ENCODE measurements around the gene HNRNPU. TPM values are rescaled to one million over a fixed set of nuclear protein-coding genes. Genes with fewer than 3 reads are reported as not detected.

The HNRNPU gene
- total RNA-seq, 4 donors from 2014 or later, result 305 to 433 (median 344) TPM

- H3K27me3 ChIP-seq, result no peaks in the 10 kb centered on the region
- peaks cover 42 to 45% of the 10 kb centered on the region in 2 donors for H3K36me3 ChIP-seq
- H3K4me1 ChIP-seq, result peaks cover 0 to 8% of the 10 kb centered on the region in 2 donors
- no peak overlapping the region for H3K4me3 ChIP-seq (replicated peaks in 1 of 3)
- intact Hi-C loops (cut with DNase I), result no loop called here
- no peak for DNase-seq
- WGBS, 2 donors, result 70 to 77% methylated on average over 1 of the region's 1 CpG
- TF ChIP-seq CTCF (IDR thresholded peaks at IDR 0.05), result no peak
- TF ChIP-seq POLR2A (IDR thresholded peaks at IDR 0.05), result no peak
- H3K27ac ChIP-seq, result no peak overlapping the region
- no peaks in the 10 kb centered on the region for H3K9me3 ChIP-seq
Observed at GRCh38 chr1:244849189-244849866, 15.0 kb downstream of the HNRNPU start.

GRCh38 chr1:244846653-244847052 is 17.7 kb downstream of the HNRNPU start:
- H3K27me3 ChIP-seq, result no peaks in the 10 kb centered on the region
- H3K4me1 ChIP-seq, result peaks cover 0 to 8% of the 10 kb centered on the region in 2 donors
- TF ChIP-seq POLR2A (IDR thresholded peaks at IDR 0.05), result no peak
- no peak overlapping the region for H3K4me3 ChIP-seq (replicated peaks in 1 of 3)
- no peak for DNase-seq
- WGBS, 2 donors, result 95 to 96% methylated on average over 6 of the region's 6 CpGs
- H3K27ac ChIP-seq, result no peak overlapping the region
- no peaks in the 10 kb centered on the region for H3K9me3 ChIP-seq
- peaks cover 46 to 49% of the 10 kb centered on the region in 2 donors for H3K36me3 ChIP-seq
- intact Hi-C loops (cut with DNase I), result no loop called here

GRCh38 chr1:244844155-244845121 is 19.9 kb downstream of the HNRNPU start:
- TF ChIP-seq POLR2A (IDR thresholded peaks at IDR 0.05) (no peak), CTCF (IDR thresholded peaks at IDR 0.05) (no peak)
- 89 to 90% methylated on average over 13 of the region's 13 CpGs for WGBS, 2 donors
- peaks cover 42 to 46% of the 10 kb centered on the region in 2 donors for H3K36me3 ChIP-seq
- H3K4me3 ChIP-seq (replicated peaks in 1 of 3), result no peak overlapping the region
- no peaks in the 10 kb centered on the region for H3K9me3 ChIP-seq
- H3K27ac ChIP-seq, result no peak overlapping the region
- DNase-seq, result no peak
- no peaks in the 10 kb centered on the region for H3K27me3 ChIP-seq
- H3K4me1 ChIP-seq, result no peaks in the 10 kb centered on the region
- intact Hi-C loops (cut with DNase I), result no loop called here

GRCh38 chr1:244843148-244843978 is 21.0 kb downstream of the HNRNPU start:
- peaks cover 42 to 46% of the 10 kb centered on the region in 2 donors for H3K36me3 ChIP-seq
- H3K27me3 ChIP-seq, result no peaks in the 10 kb centered on the region
- no peak overlapping the region for H3K4me3 ChIP-seq (replicated peaks in 1 of 3)
- TF ChIP-seq POLR2A (IDR thresholded peaks at IDR 0.05), result no peak
- TF ChIP-seq CTCF (IDR thresholded peaks at IDR 0.05), result no peak
- WGBS, 2 donors, result 87 to 90% methylated on average over 6 of the region's 6 CpGs
- DNase-seq, result no peak
- intact Hi-C loops (cut with DNase I), result no loop called here
- peaks cover 2 to 5% of the 10 kb centered on the region in 2 donors for H3K4me1 ChIP-seq
- no peaks in the 10 kb centered on the region for H3K9me3 ChIP-seq
- H3K27ac ChIP-seq, result no peak overlapping the region

- Histone ChIP-seq H3K27ac (no peak overlapping the region), H3K4me3 (replicated peaks in 1 of 3) (no peak overlapping the region), H3K27me3 (no peaks in the 10 kb centered on the region), H3K36me3 (peaks cover 35 to 44% of the 10 kb centered on the region in 2 donors), H3K4me1 (peaks cover 15 to 22% of the 10 kb centered on the region in 2 donors), H3K9me3 (no peaks in the 10 kb centered on the region)
- intact Hi-C loops (cut with DNase I), result no loop called here
- TF ChIP-seq POLR2A (IDR thresholded peaks at IDR 0.05) (no peak), CTCF (IDR thresholded peaks at IDR 0.05) (no peak)
- WGBS, 2 donors, result 93% methylated on average over 9 of the region's 9 CpGs
- DNase-seq, result no peak
Observed at GRCh38 chr1:244841273-244841927, 22.9 kb downstream of the HNRNPU start.
